SU-DHL-6 (cell line): ENCODE measurements around the gene FBXO28.

Experiments
- CTCF ChIP-seq: fragments of 200-600 bp; sonication (generic); IDR thresholded peaks from one replicate; pipeline ENCODE4 v1.5.1; 2017; ENCODE audit warnings: antibody characterized with exemption, mild to moderate bottlenecking, low read length, moderate library complexity; ENCODE audit not compliant: insufficient read depth, poor library complexity, severe bottlenecking
- EZH2phosphoT487 ChIP-seq: fragments of 200-600 bp; sonication (generic), shearing (Covaris generic); conservative IDR thresholded peaks from 2 replicates; pipeline ENCODE4 v1.6.1; 2018; ENCODE audit warnings: mild to moderate bottlenecking, antibody characterized with exemption, low read length, moderate library complexity, mixed read lengths

- TF ChIP-seq CTCF (no peak), EZH2phosphoT487 (no peak)
Observed at GRCh38 chr1:224089583-224089982, 24.3 kb upstream of the FBXO28 start.
